ENCODE results near the gene MAGEF1.
"Not testable (repeated sequence)": the region's sequence is repeated elsewhere in the genome, so short reads cannot be mapped to it uniquely, and the experiment has no call there.

The MAGEF1 gene

DNA sequence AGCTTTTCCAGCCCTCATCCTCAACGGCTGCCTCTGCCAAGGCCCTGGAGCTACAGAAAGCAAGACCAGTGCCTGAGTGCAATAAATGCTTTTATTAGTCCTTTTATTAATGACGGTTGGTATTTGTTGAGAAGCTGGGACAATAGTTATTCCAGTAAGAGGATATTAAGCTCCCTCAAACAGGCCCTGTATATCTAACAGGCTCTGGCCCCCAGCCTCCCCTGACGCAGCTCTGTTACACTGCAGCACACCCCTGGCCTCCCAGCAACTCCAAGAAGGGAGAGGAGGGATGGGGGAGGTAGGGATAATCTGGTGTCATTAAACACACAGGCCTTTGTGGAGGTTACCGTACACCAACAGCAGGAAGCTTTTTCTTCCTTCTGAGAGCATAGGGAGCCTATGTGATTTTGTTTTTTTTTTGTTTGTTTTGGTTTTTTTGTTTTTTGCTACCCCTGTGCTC, 30.8 kb upstream of the MAGEF1 start:
- DNase-seq (ENCODE audit: low spot score), result no peak

DNA sequence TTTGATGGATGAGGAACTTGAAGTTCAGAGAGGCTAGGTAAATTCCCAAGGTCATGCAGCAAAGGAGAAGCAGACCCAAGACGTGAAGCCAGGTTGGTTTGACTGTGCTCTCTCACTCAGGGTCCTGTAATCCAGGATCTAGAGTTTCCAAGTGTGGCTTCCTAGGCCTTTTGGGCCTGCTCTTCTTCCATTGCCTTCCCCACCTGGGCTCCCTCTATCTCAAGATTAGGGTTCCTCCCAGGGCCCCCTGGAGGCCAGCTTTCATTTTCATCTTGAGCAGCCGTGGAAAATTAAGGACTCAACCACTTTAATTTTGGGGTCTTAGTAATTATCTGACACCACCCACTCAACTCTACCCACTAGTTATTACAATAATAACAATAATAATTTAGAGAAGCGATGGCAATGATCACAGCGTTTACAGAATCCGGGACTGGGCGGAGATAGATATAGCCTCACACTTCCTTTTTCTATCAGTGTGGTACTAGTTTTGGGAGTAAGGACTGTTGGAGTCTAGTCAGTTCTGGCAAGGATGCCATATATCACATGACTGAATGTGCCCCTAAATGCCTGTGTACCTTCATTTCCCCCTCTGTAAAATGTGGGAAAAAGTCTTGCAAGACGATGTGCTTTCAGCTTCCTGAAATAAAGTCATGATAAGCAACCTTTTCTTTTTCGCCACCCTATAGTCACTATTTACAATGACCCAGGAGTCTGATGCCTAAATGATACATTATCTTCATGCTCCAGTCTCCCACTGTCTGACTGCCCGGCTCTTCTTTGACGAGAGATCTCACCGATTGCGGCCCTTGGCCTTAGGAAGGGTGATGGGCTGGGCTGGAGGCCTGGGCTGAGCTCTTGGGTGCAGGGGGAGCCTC, 30.2 kb upstream of the MAGEF1 start:
- no peak for DNase-seq (ENCODE audit: low spot score)

DNA sequence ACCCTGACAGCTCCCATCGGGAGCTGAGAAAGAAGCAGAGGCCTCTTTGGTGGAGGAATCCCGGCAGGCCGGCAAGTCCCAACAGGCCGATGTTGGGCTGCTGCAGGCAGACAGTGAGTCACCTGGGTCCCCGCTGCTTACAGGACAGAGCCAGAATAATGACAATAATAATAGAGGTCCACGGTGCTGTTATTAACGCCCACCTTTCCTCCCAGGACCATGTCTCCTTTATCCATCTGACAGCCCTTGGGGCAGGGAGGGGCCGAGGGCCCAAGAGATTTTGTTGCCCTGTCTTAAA, 29.3 kb upstream of the MAGEF1 start:
- no peak for DNase-seq (ENCODE audit: low spot score)

DNA sequence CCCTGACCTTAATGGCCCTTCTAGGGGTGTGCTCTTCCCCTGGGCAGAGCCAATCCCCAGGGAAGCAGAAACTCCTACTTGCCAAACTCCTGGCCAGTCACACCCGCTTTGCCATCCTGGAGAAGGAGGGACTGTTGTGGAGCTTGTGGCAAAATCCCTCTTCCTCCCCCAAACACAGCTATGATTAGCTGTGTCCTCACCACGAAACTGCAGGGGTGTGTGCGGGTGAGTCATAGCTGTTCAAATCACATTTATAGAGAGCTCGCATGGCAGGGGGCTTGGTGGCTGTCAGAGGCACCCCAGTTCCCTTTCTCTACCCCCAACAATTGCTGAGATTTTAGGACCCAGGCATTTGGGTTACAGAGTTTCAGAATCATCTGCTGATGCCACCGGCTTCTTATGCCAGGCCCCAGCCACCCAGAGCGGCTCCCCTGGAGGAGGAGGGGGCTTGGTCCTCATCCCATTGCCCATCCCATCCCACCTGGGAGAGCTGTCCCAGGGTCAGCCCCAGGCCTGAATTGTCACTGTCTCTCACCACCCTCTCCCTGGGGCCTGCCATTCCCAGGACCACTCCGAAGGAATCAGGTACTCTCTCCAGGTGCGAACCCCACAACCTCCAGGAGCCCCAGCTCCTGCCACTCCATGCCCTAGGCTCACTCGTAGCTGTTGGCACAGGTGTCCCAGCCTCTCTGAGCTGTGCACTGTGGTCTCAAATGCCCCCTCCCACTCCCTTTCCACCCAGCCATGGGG, 28.8 kb upstream of the MAGEF1 start:
- DNase-seq (ENCODE audit: low spot score), result no peak

DNA sequence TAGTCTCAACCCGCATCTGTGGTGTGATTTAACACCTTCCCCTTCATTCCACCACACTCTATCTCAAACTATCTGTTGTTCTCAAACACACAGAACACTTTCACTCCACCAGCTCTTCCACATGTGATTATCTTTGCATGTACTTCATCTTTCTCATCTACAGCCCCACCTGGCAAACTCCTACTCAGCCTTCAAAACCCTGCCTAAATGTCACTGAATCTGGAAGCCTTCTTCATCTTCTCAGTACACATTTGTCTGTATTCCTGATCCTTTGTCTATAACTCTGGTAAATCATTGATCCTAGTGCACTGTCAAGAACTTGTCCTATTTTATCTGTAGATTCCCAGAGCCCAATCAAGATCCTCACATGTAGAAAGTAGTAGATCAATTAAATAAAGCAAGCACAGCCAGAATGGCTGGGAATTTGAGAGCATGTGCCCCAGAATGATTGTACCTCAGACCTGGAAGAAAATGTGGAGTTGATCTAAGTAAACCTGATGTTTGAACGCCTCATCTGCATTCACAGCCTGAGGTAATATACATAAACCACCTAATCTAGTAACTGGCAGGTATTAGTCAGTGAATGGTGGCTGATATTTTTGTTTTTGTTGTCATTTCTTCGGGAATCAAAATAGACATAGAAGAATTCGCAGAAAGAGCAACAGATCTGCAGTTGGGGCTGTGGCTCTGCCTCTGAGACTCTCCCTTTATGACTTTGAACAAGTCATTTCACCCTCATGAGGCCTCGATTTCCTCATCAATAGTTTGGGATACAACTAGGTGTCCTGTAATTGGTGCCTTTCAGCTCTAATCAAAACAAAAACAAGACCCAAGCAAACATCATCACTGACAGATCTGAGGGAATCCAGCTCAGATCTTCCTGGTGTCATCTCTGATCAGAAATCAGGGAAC, 28.0 kb upstream of the MAGEF1 start:
- DNase-seq (ENCODE audit: low spot score), result no peak

DNA sequence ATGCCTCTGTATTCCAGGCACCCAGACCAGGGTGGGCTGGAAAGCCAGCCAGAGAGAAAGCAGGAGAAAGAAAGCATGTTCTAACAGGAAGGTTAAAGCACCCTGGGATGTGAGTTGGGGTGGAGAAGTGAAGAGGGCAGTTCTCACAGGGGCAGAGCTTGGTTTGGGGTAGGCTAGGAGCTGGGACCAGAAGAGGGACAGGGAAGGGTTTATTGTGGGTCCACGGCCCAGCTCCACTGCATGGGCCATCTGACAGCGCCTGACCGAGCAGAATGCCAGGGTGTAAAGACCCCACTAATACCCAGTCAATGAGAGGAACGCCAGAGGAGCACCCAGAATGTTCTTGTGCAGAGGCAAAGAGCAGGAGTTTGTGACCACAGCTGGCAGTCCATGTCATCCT, 27.1 kb upstream of the MAGEF1 start:
- no peak for DNase-seq (ENCODE audit: low spot score)

DNA sequence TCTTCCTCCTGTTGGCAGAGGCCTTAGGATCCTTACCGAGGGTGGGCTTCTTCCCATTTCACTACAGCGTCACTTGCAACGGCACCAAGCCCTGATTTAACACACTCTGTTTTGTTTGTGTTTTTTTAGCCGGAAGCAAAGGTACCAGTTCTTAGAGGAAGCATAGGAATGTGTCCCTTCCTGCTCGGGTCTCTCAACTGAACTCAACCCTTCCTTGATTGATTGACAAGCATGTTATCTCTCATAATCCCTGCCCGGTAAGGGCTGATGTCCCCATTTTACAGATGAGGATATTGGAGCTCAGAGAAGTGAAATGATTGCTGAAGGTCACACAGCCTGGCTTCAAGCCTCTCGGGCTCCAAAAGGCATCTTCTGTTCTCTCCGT, 26.6 kb upstream of the MAGEF1 start:
- DNase-seq (ENCODE audit: low spot score), result no peak

DNA sequence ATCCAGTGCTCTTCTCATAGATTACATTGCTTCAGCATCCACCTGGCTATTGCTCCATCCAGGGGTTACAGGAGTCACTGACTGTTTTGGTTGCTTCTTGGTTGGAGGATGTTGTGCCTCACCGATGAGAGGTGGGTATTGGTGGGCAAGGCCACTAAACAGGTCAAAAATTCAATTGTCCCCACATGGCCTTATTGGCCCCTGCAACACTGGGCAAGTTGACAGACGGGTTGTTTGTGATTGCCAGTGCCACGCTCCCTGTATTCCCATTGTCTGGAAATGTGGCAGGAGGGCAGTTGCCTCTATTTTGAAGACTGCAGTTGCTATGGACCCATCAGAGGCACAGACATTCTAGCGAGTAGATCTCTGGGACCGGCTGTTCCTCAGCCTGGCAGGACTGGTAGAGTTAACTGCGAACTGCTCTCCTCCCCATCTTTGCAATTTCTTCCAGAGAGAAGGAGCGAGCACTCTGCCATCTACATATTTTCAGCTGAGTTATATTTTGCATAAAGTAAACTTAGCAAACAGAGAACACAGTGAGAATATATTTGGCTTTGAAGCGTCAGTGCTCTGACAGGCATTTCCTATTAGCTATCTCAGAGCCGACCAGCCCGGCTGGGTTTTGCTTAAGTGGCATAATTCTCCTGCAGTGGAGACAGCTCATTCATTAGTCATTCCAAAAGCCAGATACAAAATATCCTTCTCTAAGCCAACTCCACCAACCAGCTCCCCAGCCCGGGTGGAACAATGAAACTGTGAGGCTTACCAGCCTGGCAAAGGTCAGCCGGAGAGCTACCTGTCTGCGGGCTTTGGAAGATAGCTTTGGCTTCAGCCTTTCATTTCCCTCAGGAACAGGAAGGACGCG, 26.0 kb upstream of the MAGEF1 start:
- DNase-seq (ENCODE audit: low spot score), result no peak

DNA sequence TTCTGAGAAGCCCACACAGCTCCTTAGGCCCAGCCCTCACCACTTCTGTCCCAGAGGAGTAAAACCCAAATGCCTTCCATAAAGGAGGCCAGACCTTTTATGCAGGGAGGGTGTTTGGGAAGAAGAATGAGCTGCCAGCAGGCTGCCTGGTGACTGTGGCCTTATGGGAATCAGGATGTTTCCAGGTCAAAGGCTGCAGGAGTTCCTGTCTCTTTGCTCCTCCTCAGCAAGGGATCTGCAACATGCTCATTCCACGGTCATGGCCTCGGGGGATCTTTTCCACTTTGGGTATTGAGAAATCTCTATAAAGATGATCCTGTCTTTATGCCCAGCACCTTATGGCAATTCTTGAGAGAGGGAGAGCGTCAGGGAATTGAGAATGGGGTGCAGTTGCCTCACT, 25.2 kb upstream of the MAGEF1 start:
- DNase-seq (ENCODE audit: low spot score), result no peak

DNA sequence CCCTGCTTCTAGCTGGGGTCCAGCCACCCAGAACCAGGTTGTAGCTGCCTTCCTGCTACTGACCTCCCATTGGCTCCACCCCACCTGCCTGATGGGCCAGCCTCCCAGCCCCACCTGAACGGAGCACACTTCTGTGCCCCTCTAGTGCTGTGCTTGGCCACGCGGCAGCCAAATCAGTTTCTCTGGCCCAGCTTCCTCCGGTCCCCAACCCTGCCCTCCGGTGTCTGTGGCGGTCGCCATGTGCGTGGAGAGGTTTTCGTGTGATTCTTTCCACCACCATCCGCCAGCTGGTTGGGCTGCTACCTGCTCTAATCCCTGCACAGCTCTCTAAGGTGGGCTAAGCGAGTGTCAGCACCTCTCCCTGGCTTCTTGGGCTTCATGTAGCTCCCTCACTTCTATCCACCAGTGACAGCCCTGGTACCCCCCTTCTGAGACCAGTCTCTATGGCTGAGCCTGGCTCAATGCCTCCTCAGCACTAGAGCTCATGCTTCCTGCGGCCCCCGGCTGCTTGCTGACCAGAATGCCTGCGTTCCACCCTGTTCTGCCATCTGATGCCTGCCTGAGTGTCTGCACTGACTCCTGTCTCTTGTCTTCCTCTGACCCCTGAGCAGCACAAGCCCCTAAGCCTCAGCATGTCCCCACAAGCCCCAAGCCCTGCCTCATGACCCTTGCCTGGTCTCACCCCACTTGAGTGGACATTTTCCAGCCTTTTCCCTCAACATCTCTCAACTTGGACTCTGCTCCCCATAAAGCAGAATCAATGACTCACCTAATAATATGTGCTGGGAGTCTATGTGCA, 23.2 kb upstream of the MAGEF1 start:
- DNase-seq (ENCODE audit: low spot score), result no peak

DNA sequence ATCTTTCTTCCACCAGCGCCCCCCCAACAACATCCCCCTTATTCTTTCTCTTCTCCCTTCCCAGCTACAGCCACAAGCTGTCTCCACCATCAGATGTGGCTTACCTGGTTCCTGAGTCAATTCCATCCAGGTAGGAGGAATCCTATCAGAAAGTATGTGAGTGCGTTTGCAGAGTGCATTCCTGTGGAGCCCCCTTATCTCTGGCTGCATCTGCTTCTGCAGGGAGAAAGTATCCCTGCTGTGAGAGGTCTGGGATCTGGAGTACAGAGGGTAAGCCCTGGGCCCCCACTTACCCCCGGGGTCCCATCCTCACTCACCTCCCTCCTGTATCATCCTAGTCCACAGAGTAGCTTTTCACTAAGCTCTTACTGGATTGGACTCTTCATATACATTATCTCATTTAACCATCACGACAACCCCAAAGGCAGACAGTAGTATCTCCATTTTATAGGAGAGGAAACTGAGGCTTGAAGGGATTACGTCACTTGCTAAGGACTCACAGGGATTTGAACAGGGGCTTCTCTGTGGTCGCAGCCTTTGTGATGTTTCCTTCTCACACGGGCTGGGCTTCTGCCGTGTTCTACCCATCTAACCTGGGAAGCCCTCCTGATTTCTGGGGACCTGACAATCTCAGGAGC, 22.2 kb upstream of the MAGEF1 start:
- no peak for DNase-seq (ENCODE audit: low spot score)

DNA sequence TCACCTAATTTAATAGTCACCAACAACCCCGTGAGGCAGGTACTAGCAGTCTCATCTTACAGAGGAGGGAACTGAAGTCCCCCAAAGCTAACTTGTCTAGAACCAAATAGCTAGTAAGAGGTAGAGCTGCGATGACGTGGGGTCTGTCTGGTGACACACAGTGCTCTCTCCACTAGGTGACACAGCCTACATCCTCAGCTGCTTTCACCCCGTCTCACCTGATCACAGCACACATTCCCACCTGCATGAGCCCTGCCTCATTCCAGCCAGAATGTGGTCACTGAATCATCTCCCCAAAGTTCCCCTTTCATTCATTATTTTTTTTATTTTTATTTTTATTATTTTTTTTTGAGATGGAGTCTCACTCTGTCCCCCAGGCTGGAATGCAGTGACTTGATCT, 21.3 kb upstream of the MAGEF1 start:
- no peak for DNase-seq (ENCODE audit: low spot score)

DNA sequence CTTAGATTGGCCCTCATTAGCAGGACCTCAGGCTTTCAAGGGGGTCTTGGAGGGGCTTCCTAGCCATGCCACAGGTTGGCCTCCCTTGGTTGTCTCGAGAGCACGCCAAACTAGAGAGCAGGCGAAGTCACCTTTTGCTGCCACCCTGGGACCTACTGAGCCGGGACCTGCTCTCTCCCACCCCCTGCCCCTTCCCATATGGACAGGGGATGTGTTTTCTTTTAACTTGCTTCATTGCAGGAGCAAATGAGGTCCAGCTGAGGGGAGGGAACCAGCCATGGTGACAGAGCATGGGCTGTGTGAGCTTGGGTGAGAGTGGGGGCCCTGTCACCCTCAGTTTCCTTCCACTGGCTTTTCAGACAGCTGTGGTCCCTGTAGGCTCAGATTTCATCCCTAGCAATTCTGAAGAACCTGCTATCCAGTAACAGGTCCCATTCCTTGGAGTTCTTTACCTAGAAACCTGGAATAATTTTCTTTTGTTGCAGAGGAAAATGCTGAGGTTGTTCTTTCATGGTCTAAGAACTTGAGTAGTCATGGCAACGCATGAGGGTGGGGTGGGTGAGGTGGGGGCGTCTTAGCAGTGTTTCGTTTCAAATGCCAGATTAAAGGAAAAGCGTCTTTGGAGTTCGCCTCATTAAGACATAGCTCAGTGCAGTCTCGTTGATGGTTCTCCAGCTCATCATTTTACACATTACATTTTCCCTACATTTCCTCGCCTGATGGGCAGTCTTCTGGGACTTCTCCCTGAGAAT, 20.1 kb upstream of the MAGEF1 start:
- no peak for DNase-seq (ENCODE audit: low spot score)

DNA sequence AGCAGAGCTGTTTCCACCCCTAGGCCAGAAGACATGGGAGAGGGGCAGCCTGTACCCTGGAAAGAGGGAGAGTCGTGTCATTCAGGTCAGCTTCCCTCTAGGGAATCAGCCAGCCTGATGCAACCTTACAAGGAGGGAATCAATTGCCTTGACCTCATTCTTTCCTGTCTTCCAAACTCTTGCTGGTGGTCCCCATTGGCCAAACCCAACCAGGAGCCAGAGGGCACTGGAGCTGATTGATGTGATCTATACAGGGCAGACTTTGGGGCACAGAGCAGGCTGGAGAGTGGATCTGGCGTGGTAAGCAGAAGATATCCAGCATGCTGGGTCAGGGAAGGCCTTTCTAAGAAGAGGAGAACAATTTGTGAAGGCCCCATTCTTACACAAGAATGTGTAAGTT, 19.1 kb upstream of the MAGEF1 start:
- DNase-seq (ENCODE audit: low spot score), result no peak

DNA sequence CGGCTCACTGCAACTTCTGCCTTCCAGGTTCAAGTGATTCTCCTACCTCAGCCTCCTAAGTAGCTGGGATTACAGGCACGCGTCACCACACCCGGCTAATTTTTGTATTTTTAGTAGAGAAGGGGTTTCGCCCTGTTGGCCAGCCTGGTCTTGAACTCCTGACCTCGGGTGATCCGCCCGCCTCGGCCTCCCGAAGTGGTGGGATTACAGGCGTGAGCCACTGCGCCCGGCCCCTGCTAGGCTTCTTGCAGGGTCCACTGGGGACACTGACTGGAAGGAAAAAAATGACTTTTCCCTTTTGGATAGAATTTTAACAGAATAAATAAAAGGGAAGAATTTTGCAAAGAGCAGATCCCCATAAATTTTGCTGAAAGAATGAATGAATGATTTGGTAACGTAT, 17.3 kb upstream of the MAGEF1 start:
- DNase-seq (ENCODE audit: low spot score), result not testable (repeated sequence)

DNA sequence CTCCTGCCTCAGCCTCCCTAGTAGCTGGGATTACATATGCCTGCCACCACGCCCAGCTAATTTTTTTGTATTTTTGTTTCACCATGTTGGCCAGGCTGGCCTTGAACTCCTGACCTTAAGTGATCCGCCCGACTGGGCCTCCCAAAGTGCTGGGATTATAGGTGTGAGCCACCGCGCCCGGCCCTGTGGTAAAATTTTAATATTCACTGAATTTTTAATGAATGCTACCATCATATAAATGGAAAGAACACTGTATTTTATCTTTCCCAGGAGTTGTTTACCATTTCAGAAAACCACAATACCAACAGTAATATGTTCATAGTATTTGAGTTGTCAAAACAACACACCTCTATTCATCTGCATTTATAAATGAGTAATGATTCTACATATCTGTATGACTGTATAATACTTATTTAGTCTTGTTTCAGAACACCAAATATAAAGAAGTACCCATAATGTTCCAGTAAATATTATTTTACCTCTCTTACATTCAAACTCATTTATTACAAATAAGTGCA, 16.2 kb upstream of the MAGEF1 start:
- DNase-seq (ENCODE audit: low spot score), result no peak

DNA sequence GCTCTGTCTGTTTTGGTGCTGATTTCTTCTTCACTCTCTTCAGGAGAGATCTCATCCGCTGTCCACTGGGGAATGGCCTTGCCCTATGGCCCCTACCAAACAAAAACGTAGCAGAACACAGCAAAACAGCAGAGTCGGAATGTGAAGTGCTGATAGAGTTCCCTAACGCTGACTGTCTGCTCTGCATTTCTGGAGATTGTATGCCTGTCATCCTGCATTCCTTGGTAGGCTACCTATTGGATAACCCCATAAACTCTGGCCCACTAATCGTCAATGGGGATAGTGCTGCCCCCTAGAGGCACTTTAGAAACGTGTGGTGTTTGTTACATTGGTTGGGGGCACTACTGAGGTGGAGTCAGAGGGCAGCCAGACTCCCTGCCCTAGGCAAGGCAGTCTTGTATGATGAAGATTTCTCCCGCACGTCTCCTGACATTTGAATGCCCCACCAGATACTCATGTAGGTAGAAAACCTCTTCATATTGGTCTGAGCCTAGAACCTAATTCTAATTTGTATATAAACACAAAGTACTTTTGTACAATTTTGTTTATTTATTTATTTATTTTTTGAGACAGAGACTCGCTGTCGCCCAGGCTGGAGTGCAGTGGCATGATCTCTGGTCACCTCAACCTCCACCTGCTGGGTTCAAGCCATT, 15.6 kb upstream of the MAGEF1 start:
- peak; percentile 79 for DNase-seq (ENCODE audit: low spot score)

DNA sequence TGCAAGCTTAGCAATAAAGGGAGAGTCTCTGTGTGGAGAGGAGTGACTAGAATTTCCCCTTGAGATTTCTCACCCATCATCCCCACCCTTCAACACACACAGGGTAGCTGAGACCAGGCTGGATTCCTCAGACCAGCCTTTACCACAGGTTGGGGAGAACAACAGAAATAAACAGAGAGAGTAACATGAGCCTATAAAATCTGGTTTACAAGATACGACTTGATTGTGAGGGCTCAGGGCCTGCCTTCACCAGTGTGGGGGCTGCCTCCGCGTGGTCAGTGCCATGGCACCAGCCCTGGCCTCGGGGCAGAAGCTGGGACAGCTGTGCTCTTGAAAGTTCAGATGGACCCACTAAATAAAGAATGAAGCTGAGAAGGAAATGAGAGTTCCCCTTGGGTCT, 14.6 kb upstream of the MAGEF1 start:
- DNase-seq (ENCODE audit: low spot score), result no peak
